PC-3 (cell line): ENCODE results near the gene CFAP57.

Experiments
- EZH2 ChIP-seq: fragments of 300-600 bp; sonication (generic); IDR thresholded peaks from one replicate; pipeline ENCODE4 v1.6.1; 2017; ENCODE audit warnings: antibody characterized with exemption, mild to moderate bottlenecking, low read length; ENCODE audit not compliant: unreplicated experiment
- EZH2phosphoT487 ChIP-seq: fragments of 300-600 bp; sonication (generic); IDR thresholded peaks from 2 replicates; pipeline ENCODE4 v1.6.1; 2018; ENCODE audit warnings: mild to moderate bottlenecking, antibody characterized with exemption, low read length, borderline replicate concordance
- TF ChIP-seq, protein P1 (sequence below): fragments of 300-600 bp; sonication (generic); conservative IDR thresholded peaks from 2 replicates; pipeline ENCODE4 v1.5.1; 2017; ENCODE audit warnings: antibody characterized with exemption, low read depth, mild to moderate bottlenecking, low read length

DNA sequence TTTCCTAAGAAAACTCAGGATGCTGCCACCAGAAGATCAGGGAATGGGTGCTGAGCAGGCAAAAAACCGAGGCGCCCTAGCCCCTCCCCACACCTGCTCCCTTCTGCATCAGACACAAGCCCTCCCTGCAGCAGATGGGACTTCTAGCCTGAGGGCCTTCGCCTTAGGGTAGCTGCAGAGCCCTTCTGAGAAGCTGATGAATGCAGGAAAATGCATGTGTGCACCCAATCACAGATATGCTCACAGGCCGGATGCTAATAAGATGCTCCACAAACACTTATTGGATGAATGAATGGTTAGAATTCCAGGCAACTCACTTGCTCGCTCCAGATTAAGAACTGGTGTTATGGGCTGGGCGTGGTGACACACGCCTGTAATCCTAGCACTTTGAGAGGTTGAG is 120.1 kb downstream of the CFAP57 start:
- TF ChIP-seq, protein P1, sequence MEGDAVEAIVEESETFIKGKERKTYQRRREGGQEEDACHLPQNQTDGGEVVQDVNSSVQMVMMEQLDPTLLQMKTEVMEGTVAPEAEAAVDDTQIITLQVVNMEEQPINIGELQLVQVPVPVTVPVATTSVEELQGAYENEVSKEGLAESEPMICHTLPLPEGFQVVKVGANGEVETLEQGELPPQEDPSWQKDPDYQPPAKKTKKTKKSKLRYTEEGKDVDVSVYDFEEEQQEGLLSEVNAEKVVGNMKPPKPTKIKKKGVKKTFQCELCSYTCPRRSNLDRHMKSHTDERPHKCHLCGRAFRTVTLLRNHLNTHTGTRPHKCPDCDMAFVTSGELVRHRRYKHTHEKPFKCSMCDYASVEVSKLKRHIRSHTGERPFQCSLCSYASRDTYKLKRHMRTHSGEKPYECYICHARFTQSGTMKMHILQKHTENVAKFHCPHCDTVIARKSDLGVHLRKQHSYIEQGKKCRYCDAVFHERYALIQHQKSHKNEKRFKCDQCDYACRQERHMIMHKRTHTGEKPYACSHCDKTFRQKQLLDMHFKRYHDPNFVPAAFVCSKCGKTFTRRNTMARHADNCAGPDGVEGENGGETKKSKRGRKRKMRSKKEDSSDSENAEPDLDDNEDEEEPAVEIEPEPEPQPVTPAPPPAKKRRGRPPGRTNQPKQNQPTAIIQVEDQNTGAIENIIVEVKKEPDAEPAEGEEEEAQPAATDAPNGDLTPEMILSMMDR = no peak
- TF ChIP-seq EZH2 (no peak), EZH2phosphoT487 (no peak)
